ENCODE data around the gene ZBTB6.

Gene ZBTB6

GRCh38 chr9:122949696-122950095, 36.6 kb upstream of the ZBTB6 start:
- no peak for TF ChIP-seq CTCF (IDR thresholded peaks at IDR 0.05; ENCODE audit: extremely low read depth, insufficient read depth, missing control alignments)
- DNase-seq (ENCODE audit: low spot score), result no peak
- in situ Hi-C loops (cut with MboI; ENCODE audit: low pct_unique_long_range_greater_than_20kb, low sequenced_read_pairs, unreplicated experiment), result no loop called here

- no peak for TF ChIP-seq CTCF (IDR thresholded peaks at IDR 0.05; ENCODE audit: extremely low read depth, insufficient read depth, missing control alignments)
- DNase-seq (ENCODE audit: low spot score), result no peak
- in situ Hi-C loops (cut with MboI; ENCODE audit: low pct_unique_long_range_greater_than_20kb, low sequenced_read_pairs, unreplicated experiment), result no loop called here
These were observed 35.2 kb upstream of the ZBTB6 start for GRCh38 chr9:122948313-122948712.

- in situ Hi-C loops (cut with MboI; ENCODE audit: low pct_unique_long_range_greater_than_20kb, low sequenced_read_pairs, unreplicated experiment), result no loop called here
- no peak for TF ChIP-seq CTCF (IDR thresholded peaks at IDR 0.05; ENCODE audit: extremely low read depth, insufficient read depth, missing control alignments)
- no peak for DNase-seq (ENCODE audit: low spot score)
These were observed 33.4 kb upstream of the ZBTB6 start for GRCh38 chr9:122946461-122947005.

- in situ Hi-C loops (cut with MboI; ENCODE audit: low pct_unique_long_range_greater_than_20kb, low sequenced_read_pairs, unreplicated experiment), result no loop called here
- no peak for TF ChIP-seq CTCF (IDR thresholded peaks at IDR 0.05; ENCODE audit: extremely low read depth, insufficient read depth, missing control alignments)
- no peak for DNase-seq (ENCODE audit: low spot score)
These were observed 32.1 kb upstream of the ZBTB6 start for GRCh38 chr9:122944960-122945888.

- no peak for TF ChIP-seq CTCF (IDR thresholded peaks at IDR 0.05; ENCODE audit: extremely low read depth, insufficient read depth, missing control alignments)
- in situ Hi-C loops (cut with MboI; ENCODE audit: low pct_unique_long_range_greater_than_20kb, low sequenced_read_pairs, unreplicated experiment), result no loop called here
- DNase-seq (ENCODE audit: low spot score), result no peak
These were observed 28.6 kb upstream of the ZBTB6 start for GRCh38 chr9:122941582-122942234.

GRCh38 chr9:122940749-122941581, 27.8 kb upstream of the ZBTB6 start, which contains the start of gene RABGAP1:
TSS of gene RABGAP1 (plus strand) at chr9:122941020. CDS start at chr9:122957060, 16,040 bp downstream.
- in situ Hi-C loops (cut with MboI; ENCODE audit: low pct_unique_long_range_greater_than_20kb, low sequenced_read_pairs, unreplicated experiment), result no loop called here
- DNase-seq (ENCODE audit: low spot score), result peak; percentile 98
- no peak for TF ChIP-seq CTCF (IDR thresholded peaks at IDR 0.05; ENCODE audit: extremely low read depth, insufficient read depth, missing control alignments)
